NCI-H526 (cell line): ENCODE data around the gene OCSTAMP.

Experiments
- DNase-seq, 2 experiments: peaks; one replicate each; lab custom pipeline; 2025; lab: John Stamatoyannopoulos, UW

OCSTAMP gene, protein sequence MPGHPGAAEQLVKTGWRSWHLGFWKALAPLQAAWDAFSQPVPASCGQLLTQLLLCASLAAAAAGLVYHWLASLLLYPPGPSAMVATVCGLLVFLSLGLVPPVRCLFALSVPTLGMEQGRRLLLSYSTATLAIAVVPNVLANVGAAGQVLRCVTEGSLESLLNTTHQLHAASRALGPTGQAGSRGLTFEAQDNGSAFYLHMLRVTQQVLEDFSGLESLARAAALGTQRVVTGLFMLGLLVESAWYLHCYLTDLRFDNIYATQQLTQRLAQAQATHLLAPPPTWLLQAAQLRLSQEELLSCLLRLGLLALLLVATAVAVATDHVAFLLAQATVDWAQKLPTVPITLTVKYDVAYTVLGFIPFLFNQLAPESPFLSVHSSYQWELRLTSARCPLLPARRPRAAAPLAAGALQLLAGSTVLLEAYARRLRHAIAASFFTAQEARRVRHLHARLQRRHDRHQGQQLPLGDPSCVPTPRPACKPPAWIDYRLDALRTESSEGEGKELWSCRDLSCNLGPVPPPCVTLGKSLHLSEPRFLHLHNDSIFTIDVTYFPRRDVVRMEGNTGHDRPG

DNA sequence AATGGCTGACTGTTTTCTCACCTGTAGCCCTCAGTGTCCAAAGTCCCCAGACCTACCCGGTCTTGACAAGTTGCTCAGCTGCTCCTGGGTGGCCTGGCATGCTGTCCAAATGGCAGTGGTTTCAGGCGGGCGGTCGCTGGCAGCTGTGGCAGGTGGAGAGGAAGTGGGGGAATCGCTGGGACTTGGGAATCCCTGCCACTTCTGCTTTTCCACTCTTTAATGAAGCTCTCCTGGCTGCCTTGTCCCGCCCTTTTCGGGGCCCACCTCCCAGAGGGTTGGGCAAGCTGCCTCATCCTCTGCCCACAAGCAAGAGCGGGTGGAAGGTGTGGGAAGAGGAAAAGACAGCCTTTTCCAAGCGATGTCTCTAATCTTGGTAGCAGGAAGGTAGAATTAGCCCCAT is at the start of gene OCSTAMP:
OCSTAMP (minus strand) TSS at position 194 of the 400 bp plus-strand sequence; CDS start at position 100, 94 bp downstream.
- DNase-seq: no peak

DNA sequence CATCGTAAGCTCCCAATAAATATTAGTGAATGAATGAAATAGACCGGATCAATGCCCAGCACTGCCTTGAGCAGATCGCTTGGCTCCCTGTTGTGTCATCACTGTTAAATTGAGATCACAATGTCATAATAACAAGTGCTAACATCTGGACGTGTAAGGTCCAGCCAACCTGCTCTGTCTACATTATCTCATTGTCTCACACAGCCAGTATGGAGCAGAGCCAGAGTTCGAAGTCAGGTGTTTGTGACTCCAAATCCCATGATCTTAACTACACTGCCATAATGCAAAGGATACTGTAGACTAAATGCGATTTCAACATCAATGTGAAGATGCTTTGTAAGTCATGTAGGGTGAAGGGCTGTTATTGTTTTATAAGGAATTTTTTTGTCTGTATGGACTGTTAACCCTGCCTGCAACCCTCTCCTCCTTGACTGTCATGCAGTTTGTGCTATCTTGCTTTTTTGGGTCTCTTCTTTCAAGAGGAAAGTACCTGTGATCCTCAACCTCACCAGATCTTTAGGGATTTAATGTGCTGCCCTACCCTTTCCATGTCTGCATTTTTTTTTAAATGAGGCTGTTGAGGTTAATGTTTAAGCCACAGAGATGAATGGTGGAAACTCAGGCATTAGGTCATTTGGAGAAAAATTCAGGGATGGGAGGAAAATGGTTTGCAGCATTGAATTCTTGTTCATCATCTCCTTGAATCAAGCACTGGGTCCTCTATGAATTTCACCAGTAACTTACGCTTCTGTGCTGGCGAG is 49.0 kb upstream of the OCSTAMP start:
- DNase-seq: no peak

DNA sequence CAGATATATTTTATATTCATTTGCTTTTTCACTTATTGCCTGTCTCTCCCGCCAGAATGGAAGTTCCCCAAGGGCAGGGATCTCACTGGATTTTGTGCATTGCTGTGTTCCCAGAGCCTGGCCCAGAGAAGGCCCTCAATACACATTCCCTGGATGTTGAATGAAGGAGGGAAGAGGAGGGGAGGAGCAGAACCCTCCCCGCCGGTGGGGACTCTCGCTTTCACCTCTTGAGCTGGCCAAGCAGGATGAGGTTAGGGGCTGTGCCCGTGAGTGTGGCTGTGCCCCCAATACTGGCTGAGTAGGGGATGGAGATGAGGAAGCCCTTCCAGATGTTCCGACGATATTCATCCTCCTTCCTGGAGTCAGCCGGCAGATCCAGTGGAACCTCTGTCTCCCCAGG is 45.5 kb upstream of the OCSTAMP start:
- DNase-seq: no peak

DNA sequence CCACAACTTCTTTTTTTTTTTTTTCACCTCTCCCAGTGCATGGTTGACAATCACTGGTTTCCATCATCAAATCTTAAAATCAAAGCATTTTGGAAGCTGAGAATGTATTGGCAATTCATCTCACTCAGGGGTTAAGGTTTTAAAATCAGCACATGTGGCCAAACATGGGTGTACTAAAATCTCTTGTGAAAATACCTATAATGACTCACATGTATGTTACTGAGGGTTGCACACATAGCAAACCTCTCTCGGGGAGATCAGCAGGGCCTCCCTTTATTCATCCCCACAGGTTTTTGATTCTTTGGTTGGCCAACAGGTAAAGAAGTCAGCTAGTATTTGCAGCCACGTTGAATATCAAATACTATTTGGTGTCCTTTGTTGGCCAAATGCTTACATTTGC is 44.3 kb upstream of the OCSTAMP start:
- DNase-seq: peak in 1 of 2 experiments; percentile 56

DNA sequence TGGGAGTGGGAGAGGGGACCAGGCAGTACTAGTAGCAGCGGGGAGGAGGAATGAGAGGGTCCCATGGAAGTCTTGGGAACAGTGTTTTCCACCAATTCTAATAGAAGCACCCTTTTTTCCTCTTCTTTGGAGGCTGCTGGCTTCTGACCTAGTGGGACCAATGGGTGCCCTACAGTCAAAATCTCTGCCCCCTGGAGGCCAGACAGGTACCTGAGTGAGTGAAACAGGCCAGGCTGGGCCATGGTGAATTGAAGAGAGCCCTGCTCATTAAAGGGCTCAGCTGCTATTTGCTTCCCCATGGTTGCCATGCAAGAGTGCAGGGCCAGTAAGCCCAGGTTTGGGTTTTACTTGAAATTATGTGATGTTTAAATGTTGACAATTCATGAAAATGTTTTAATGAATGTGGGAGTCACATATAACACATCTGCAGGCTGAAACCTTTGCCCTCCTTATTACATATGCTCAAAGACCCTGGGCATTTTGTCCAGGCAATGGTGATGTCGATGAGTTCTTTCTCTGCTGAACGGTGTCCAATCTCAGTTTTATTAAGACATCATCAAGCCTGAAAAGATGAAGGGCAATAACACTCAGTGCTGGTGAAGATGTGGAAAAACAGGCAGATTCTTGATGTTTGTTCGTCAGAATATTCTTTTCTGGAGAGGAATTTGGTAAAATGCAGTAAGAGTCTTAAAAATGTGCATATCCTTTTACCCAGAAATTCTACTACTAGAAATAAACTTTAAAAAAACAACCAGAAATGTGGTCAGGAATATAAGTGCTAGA is 42.3 kb upstream of the OCSTAMP start:
- DNase-seq: no peak

DNA sequence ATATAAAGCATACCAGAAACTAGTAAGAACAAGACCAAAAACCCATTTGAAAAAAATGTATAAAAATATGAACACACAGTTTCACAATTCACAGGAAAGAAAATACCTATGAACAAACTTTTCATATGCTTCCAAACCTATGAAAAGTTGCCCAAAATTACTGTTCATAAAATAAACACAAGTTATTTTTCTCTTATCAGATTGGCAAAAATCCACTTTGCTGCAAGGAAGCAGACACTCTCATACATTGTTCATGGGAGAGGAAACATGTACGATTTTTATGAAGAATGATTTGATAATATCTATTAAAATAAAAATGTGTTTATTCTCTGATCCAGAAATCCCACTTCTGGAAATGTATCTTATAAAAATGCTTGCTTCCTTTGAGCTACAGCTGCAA is 40.0 kb upstream of the OCSTAMP start:
- DNase-seq: no peak

DNA sequence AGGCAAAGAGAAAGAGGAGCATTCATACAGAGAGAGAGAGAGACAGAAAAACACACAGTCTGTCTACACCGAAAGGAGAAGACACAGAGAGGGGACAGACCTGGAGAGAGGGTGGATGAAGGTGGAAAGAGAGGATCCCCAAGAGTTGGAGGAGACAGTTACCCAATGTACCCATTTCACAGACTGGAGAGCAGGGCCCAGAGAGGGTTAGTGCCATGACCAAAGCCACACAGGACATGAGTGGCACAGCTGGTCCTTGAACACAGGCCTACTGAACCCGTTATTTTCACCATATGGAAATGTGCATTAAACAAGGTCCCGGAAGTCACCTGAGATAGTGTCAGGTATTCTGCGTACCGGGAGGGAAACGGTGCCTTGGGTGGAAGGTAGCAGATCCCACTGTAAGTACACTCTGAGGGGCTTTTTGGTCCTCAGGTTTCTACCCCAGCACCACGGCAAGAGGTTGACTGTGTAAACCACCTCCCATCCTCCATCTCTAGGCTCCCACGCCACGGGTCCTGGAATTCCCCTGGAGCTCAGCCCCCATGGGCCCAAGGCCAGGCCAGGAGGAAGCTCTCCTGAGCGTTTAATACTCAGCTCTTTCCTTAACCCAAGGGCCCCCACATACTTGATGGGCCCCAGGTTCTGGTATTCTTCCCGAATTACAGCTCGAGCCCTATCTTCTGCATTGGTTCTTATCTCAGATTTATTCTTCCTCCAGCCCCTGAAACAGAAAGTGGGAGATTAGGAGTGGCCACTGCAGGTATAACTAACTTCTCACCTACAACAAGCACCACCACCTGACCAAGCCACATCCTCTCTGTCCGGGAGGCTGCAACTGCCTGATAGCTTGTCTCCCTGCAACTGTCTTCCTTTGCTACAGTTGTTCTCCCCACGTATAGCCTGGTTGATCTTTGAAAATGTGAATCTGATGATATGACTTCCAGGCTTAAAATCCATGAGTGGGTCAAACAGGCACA is 38.4 kb upstream of the OCSTAMP start:
- no peak for DNase-seq

DNA sequence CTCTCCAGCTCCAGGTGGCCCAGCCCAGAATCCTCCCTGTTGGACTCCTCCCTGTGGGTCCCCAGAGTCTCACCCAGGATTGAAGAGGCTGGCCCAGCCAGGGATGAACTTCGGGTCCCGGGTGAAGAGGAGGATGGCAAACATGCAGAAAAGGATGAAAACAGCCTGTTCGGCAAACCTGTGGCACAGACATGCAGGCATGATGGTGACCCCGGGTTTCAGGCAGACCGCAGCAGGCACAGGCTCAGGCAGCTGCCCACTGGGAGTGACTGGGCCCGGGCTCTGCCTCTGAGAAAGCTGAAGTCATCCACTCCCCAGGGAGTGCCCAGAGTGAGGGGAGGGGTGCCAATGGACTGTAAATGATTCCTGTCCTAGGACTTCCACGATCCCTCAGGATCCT is 37.5 kb upstream of the OCSTAMP start:
- DNase-seq: no peak

DNA sequence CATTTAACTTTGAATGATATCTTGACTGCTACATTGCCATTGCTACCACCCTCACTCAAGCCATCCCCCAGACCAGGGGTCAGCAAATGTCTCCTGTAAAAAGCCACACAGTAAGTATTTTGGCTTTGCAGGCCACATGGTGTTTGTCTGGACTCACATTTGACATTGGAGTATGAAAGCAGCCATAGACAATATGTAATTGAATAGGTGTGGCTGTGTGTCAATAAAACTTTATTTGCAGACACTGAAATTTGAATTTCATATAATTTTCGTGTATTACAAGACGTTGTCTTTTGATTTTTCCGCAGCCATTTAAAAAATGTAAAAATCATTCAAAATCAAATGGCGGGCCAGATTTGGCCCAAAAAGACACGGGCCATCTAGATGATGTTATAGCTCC is 36.3 kb upstream of the OCSTAMP start:
- no peak for DNase-seq

DNA sequence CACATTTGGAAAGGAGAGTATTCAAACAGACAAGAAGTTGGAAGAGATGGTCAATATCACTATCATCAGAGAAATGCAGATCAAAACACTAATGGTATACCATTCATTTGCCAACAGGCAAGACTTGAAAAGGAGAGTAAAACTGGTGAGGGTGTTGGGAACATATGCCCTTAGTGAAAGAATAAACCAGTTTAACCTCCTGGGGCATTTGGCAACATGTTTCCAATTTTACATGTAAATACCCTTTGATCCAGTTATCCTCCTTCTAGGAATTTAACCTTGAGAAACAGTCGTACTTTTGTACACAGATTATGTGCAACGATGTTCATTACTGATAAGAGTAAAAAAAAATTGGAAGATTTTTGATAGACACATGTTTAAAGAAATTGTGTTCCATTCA is 34.1 kb upstream of the OCSTAMP start:
- DNase-seq: no peak

DNA sequence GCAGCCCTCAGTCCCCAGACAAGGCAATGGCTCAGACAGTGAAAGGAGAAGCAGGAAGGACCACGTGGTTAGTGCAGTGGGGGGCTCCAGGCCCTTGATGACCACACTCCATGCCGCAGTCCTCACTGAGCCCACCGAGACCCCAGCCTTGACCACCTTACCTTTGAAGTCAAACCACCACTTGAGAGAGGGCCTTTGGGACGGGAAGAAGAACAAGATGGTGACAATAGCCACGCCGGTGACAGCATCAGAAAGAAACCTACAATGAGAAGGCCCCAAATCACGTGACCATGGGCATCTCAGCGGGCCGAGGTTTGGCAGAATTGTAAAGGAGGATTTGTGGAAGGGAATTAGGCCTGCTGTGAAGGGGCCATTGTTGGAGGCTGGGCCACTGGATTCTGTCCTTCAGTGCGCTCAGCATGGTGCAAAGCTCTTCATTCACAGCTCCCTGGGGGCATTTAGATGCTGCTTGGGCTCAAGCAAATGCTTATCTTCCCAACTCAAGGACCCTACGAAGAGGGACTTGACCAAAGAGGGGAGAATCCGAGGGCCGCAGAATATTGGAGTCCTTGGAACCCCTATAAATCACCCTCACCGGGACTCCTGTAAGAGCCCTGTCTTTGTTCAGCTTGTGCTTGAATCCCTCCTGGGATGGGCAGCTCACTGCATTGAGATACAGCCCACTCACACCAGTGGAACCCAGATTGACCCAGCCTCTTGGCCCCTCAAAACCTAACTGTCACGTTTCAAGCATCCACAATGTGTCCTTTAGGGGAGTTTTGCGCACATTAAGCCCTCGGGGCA is 33.2 kb upstream of the OCSTAMP start:
- no peak for DNase-seq

DNA sequence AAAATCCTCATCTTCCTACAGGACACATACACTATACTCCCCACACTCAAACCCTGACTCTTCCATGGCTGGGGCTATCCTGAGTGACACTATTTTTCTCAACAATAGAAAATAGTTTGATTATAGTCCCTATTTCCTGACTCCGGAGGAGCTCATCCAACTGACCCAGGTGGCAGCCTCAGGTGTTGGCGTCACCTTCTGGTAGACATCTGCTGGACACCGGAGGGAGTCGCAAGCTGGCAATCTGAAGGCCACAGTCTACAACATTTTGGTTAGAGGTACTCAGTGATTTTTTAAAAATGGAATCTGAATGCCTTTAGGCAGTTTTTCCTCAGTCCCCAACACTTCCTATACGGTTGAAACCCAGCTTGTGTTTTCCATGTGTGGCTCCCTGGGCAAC is 32.2 kb upstream of the OCSTAMP start:
- DNase-seq: no peak

DNA sequence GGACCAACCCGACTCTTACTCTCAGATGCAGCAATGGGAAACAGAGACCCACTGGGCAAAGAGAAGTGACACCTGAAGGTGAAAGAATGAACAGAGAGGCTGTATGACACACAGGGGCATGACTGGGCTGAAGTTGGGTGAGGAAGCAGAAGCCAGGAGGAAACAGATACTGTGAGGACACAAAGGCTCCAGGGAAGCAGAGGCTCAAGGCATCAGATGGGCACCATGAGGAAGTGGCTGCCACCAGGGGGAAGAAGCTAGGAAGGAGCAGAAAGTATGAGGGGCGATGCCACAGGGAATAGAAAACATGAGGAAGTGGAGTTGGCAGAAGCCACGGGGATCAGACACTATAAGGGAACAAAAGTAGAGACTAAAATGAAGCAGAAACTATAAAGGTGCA is 30.9 kb upstream of the OCSTAMP start:
- DNase-seq: no peak

DNA sequence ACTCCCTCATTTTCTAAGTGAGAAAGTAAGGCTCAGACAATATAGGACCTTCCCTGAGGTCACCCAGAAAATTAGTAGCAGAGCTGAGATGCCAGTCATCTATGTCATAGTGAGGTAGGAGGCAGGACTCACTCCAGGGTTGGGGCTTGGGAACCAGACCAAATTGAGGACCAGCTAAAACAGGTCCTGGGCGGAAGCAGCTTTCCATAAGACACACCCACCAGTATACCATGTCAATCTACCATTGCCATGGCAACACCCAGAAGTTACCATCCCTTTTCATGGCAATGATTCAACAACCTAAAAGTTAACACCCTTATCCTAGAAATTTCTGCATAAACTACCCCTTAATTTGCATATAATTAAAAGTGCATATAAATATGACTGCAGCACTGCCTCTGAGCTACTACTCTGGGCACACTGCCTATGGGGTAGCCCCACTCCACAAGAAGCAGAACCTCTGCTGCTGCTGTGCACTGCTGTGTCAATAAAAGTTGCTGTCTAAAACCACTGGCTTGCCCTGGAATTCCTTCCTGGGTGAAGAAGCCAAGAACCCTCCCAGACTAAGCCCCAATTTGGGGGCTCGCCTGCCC is 30.3 kb upstream of the OCSTAMP start:
- no peak for DNase-seq

DNA sequence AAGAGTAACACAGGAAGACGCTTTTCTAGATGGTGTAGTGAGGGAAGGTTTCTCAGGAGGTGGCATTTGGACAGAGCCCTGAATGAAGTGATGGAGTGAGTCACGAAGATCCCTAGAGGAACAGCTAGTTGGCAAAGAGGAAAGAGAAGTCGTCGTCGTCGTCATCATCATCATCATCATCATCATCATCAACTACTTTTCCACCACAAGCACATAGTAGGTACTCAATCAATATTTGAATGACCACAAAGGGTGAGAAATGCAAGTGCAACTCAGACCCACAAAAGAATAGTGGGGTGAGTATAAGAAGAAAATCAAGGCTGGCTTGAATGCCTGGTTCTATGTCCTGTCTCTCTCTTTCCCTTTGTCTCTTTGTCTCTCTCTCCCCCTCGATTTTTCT is 28.3 kb upstream of the OCSTAMP start:
- DNase-seq: no peak

DNA sequence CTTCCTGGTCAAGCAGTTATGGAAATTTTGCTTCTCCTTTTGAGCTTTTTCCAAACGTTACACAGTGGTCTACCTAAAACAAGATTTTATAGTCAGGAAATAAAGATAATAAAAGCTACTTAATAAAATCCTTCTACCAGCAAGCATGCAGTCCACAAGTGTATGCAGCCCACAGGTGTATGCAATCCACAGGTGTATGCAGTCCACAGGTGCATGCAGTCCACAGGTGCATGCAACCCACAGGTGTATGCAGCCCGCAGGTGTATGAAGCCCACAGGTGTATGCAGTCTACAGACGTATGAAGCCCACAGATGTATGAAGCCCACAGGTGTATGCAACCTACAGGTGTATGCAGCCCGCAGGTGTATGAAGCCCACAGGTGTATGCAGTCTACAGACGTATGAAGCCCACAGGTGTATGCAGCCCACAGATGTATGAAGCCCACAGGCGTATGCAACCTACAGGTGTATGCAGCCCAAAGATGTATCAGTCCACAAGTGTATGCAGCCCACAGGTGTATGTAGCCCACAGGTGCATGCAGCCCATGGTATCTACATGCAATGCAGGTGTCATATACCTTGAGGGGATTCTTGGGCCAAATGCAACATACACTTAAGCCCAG is 26.4 kb upstream of the OCSTAMP start:
- no peak for DNase-seq

DNA sequence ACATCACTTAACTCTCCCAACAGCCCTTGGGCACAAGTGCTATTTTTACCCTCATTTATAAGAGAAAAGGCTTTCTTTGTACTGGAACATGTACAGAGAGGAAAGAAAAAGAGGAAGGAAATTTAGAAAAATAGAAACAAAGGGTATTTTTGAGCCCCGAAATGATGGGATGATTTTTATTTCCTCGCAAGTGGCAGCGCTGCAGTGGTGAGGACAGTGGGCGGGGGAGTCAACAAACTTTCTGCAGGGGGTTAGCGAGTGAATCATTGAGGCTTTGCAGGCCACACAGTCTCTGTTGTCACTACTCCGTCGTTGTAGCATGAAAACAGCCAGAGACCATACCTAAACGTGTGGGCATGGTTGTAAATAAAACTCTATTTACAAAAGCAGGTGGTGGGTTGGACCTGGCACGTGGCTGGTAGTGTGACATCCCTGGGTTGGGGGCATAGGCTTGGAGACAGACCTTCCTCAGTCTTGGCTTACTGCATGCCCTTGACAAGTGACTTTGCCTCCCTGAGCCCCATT is 25.5 kb upstream of the OCSTAMP start:
- DNase-seq: no peak

DNA sequence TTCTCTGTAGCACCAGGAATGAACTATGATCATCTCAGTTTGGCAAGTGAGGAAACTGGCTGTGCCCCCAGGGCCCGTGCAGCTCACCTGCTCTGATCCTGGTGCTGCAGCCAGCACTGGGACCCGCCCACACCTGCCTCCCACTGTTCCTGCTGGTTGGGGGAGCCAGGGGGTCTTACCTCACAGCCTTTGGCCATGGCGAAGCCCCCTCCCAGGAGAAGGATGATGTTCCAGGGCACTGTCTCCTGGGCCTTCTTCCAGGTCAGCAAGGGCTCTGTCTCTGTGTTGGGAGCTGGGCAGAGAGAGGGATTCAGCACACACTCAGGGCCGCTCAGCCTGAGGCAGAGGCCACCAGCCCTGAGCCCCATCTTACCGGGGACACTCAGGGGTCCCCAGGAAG is 24.9 kb upstream of the OCSTAMP start:
- DNase-seq: no peak
